ENCODE results near the gene USP40. TPM values are rescaled to one million over a fixed set of nuclear protein-coding genes. Genes with fewer than 3 reads are reported as not detected.

USP40 gene
- total and polyA plus RNA-seq, 9 of the 15 experiments (the other 6 are each of a cell fraction or from before 2014, with no cell fraction given) = 5.5 to 15.0 (median 9.3) TPM

- no peak for TF ChIP-seq CBX8 (IDR thresholded peaks at IDR 0.05; ENCODE audit: borderline replicate concordance, extremely low read depth, low read depth, low read length, poor library complexity, severe bottlenecking)
- TF ChIP-seq MLX (CRISPR knock-in tag; conservative IDR thresholded peaks at IDR 0.05) = no peak
- no peak for TF ChIP-seq SMAD2 (IDR thresholded peaks at IDR 0.05; ENCODE audit: low read depth, low read length)
- TF ChIP-seq HES1 (IDR thresholded peaks at IDR 0.05; ENCODE audit: low read depth) = no peak
- Histone ChIP-seq H3K9me1 (ENCODE audit: control insufficient read depth, insufficient read depth, low read length) (no peaks in the 10 kb centered on the region), H2AFZ (ENCODE audit: low read depth, low read length) (0 out of 2 replicates have a peak overlapping the region, but pooled peaks have one; percentile 32), H3K4me1 (replicated peaks in 1 of 2; ENCODE audit: control insufficient read depth in 2 of 2, insufficient read depth in 2 of 2, low read length in 2 of 2) (peaks cover 4 to 40% of the 10 kb centered on the region in 2 experiments; a peak in 3 of 5 replicates), H3K4me3 (no peak overlapping the region), H4K20me1 (replicated peaks; ENCODE audit: control insufficient read depth, insufficient read depth, low read length) (no peaks in the 10 kb centered on the region), H3K4me2 (ENCODE audit: insufficient read depth, low read length) (peak overlapping the region; percentile 18; the same call in 1 of the 2 replicates), H3K27ac (ENCODE audit: extremely low read depth, low read depth, low read length) (no peak overlapping the region), H3K9ac (ENCODE audit: insufficient read depth in 1 of 2, low read depth in 2 of 2, low read length in 2 of 2) (peak overlapping the region in 1 of 2 experiments; percentile 1; a peak in 1 of 4 replicates), H3K36me3 (ENCODE audit: control insufficient read depth, insufficient read depth, low read length) (peaks cover 9% of the 10 kb centered on the region; the same call in 2 of the 3 replicates), H3K27me3 (ENCODE audit: control insufficient read depth in 2 of 2, insufficient read depth in 2 of 2, low read length in 2 of 2) (no peaks in the 10 kb centered on the region), H3K9me3 (replicated peaks; ENCODE audit: control insufficient read depth, insufficient read depth, low read depth, low read length) (no peaks in the 10 kb centered on the region), H3K79me2 (ENCODE audit: control insufficient read depth, insufficient read depth, low read length) (no peaks in the 10 kb centered on the region)
- no TSS peak for BruUV-seq (replicated peaks)
- ATAC-seq = no peak
- 74% methylated on average over 9 of the region's 10 CpGs for WGBS (ENCODE audit: insufficient coverage, low coverage, missing lambda C conversion rate)
- in situ Hi-C loops (cut with MboI) (no loop called here), intact Hi-C loops (cut with micrococcal nuclease) (no loop called here)
- no peak for DNase-seq (ENCODE audit: extremely low read depth in 1 of 4, low spot score in 3 of 4)
- ChIA-PET POLR2A (interaction anchor here (0.6 kb wide), 1 partner anchor 9 kb away, joined by 6 read pairs; no protein-coding TSS in a partner anchor), CTCF (ENCODE audit: low intra/inter-chr PET ratio) (no interaction called here)
- no peak for FAIRE-seq
These were observed 92.7 kb downstream of the USP40 start for GRCh38 chr2:233473878-233474277.
